HG03039 (cell line): Measurements from ENCODE around the gene TTC32.

ENCODE experiments used
- ATAC-seq: cut with Tn5 transposase; IDR thresholded peaks from one replicate; pipeline ENCODE4 v1.9.1; 2021; ENCODE audit warnings: mild to moderate bottlenecking, moderate library complexity; ENCODE audit not compliant: unreplicated experiment

Gene TTC32

DNA sequence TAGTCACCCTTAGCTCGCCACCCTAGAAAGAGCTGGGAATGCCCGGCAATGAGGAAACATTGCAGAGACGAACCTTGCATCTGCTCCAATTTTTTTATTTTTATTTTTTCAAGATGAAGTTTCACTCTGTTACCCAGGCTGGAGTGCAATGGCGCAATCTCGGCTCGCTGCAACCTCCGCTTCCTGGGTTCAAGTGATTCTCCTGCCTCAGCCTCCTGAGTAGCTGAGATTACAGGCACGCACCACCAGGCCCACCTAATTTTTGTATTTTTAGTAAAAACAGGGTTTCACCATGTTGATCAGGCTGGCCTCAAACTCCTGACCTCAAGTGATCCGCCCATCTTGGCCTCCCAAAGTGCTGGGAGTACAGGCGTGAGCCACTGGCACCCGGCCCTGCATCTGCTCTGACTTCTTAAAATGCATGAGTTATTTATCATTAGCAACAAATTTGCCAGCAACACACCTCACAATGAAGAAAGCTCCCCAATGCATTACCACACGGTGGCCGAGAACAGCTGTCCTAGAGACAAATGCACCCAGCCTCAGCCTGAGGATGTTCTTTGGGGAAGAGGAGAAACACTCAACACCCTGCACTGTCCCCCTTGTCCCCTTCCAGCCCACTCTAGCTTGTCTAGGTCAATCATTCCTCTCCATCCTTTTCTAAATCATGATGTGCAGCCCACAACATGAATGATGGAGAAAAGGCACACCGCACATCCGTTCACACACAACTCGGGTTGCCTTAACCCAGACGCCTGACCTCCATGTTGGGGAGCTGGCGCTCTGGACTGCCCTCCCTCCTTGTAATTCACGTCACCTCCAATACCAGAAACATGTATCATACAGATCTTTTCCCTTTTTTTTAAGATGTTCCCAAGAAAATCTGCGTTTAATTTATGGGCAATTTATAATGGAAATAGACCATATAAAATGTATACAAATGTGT is 46.9 kb downstream of the TTC32 start:
- no peak for ATAC-seq

DNA sequence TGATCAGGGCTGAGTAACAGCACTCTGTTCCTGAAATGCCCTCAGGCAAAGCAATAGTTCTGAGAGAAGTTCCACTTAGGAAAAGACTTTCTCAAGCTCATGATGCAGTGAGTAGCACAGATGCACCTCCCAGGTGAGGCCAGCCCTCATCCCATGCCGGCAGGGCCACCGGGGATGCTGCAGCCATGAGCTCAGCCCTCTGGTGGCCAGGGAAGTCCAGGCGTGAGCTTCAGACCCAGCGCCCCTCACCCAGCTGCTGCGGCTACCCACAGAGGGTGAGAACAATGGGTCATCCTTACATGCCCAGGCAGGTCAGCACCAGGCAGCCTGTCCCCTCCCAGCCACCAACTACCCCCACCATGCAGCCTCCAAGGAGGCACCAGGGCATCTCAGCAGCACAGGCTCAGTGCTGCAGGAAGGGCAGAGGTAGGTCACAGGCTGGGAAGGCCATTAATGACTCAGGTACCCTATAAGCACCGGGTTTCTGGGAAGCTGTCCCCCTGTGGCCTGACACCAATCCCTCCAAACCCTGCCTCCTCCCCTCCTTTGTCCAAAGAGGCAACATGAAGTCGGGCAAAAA is 50.6 kb downstream of the TTC32 start:
- ATAC-seq: no peak

DNA sequence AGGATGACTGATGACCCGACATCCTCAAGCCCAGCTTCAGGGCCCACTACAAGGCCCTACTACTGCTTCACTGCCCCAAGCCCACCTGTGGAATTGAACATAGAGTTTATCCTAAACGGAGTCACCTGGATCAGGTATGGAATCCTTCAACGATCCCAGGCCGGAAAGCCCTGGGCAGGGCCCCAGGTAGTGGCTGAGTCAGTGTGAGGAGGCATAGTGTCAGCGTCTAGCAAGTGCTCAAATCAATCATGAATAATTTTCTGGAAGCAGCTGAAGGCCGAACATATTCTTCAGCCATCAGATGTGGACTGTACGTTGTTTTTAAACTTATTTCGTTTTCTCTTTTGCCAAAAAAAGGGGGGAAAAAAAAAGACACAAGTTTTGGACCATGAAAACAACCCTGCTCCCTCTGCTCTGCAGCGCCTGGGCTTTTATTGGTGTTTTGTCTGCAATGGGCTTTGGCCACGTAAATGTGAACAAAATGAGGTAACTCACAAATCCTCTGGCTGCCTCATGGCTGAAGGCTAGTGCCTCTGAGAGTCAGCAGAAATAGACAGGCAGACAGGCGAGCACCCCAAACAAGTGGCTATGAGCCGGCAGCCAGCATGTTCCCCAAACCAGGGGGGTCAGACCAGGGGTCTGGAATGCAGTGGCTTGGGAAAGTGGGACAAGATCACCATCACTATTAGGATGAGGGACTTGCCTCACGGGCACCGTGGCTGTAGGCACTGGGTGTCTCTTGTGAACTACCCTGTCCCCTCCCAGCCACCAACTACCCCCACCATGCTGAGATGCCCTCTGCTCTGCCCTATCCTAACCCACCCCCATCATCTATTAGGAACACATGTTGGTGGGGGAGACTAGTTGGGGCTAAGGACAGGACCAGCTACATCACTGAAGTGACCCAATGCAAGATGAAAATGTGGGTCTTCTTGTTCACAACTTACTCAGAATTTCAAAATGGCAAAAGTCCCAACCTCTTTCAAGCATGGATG is 51.4 kb downstream of the TTC32 start:
- no peak for ATAC-seq

DNA sequence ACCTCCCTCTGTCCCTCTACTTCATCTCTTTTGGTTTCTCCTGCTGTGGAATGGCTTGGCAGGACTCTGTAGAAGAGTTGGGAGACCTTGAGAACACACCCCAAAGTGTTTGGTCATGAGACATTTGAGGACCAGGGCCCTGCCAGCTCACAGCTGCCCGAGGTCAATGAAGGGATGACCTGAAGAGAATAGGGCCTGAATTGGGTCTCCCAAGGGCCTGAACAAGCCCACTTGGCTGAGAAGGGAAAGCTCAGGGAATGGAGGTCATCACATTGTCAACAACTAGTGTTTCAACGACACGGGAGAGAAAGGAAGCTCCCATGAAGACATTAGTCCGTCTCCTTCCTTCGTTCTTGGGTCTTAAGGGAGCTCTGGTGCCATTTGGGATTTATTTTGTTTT is 52.8 kb downstream of the TTC32 start:
- ATAC-seq: no peak

DNA sequence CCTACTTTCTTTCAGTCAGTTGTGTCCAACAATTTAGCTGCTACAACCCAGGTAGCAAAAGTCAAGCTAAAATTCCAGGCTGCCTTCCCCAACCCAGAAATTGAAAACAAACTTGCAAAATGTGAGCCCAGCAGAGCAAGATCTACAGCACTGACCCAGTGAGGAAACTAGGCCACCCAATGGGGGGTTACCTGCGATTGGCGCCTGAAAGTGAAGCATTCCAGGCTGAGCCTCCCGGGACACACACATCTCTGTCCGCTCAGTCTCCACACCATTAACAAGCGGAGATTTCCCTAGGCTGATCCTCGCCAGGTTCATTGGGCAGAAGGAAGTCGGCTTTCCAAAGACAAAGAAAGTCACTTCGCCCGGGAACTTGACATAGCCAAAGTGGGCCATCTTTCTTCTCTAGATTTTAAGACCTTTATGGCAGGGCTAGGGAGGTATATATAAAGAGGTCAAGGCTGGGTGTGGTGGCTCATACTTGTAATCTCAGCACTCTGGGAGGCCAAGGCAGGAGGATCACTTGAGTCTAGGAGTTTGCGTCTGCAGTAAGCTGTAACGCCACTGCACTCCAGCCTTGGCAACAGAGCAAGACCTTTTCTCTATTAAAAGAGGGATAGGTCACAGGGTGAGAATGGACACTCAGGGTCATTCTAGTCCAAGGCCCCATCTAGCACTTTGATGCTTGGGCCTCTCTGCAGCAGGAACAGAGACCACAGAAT is 53.6 kb downstream of the TTC32 start:
- ATAC-seq: no peak

DNA sequence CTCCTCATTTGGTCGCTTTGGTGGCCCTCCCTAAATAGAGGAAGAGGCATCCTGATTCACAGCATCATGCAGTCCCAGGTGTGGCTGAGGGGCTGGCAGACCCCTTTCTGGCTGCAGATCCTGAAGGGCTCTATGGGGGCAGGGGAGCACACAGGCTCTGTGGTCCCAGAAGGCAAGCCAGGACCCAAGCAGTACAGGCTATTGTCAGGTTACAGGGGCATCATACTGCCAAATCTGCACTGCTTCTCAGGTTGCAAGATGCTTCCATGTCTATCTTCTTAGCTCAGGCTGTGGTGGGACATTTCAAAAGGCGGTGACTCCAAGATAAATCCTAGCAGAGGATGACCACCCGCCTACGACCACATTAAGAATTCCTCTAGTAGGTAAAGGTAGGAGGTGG is 54.3 kb downstream of the TTC32 start:
- no peak for ATAC-seq
